RKO (cell line): Measurements from ENCODE around the gene NFKBIB.
A peak's percentile ranks its signal among the peaks of the same experiment; 100 is the strongest.
"Not testable (repeated sequence)": the region's sequence is repeated elsewhere in the genome, so short reads cannot be mapped to it uniquely, and the experiment has no call there.

Experiments
- DNase-seq: peaks from one replicate; pipeline ENCODE4 v3.0.0-alpha.2; 2016; ENCODE audit warnings: low spot score

NFKBIB gene

GRCh38 chr19:38899447-38900201 lies at the start of gene NFKBIB, which contains the start of gene SIRT2:
Gene NFKBIB, plus strand, starts transcription at chr19:38899969. Its CDS starts 64 bp downstream, at chr19:38900033.
Gene SIRT2, minus strand, starts transcription at chr19:38899618. Its CDS starts 97 bp downstream, at chr19:38899521.
- peak; percentile 100 for DNase-seq

GRCh38 chr19:38850436-38850975 lies 49.3 kb upstream of the NFKBIB start:
- no peak for DNase-seq

GRCh38 chr19:38850976-38851621 lies 48.7 kb upstream of the NFKBIB start:
- no peak for DNase-seq

GRCh38 chr19:38851622-38852230 lies 48.0 kb upstream of the NFKBIB start:
- DNase-seq = peak; percentile 94

GRCh38 chr19:38852231-38853044 lies 47.3 kb upstream of the NFKBIB start:
- DNase-seq = peak; percentile 89

GRCh38 chr19:38853214-38853613 lies 46.6 kb upstream of the NFKBIB start:
- no peak for DNase-seq

GRCh38 chr19:38854961-38855360 lies 44.8 kb upstream of the NFKBIB start:
- not testable (repeated sequence) for DNase-seq

- DNase-seq = not testable (repeated sequence)
Measured at GRCh38 chr19:38855751-38856150, 44.0 kb upstream of the NFKBIB start.

GRCh38 chr19:38856813-38857212 lies 43.0 kb upstream of the NFKBIB start:
- DNase-seq = no peak

GRCh38 chr19:38859631-38860204 lies 40.1 kb upstream of the NFKBIB start:
- DNase-seq = not testable (repeated sequence)

- no peak for DNase-seq
Measured at GRCh38 chr19:38861368-38861767, 38.4 kb upstream of the NFKBIB start.

GRCh38 chr19:38862321-38863059 lies 37.3 kb upstream of the NFKBIB start:
- DNase-seq = no peak

- DNase-seq = no peak
Measured at GRCh38 chr19:38867171-38867780, 32.5 kb upstream of the NFKBIB start.

GRCh38 chr19:38868551-38868950 lies 31.2 kb upstream of the NFKBIB start:
- no peak for DNase-seq

- no peak for DNase-seq
Measured at GRCh38 chr19:38869160-38869835, 30.5 kb upstream of the NFKBIB start.

GRCh38 chr19:38869836-38870607 lies 29.7 kb upstream of the NFKBIB start:
- no peak for DNase-seq

- DNase-seq = no peak
Measured at GRCh38 chr19:38870612-38871011, 29.2 kb upstream of the NFKBIB start.

- DNase-seq = not testable (repeated sequence)
Measured at GRCh38 chr19:38873400-38873799, 26.4 kb upstream of the NFKBIB start.
